ENCODE results near the gene ZFP69.

DNA sequence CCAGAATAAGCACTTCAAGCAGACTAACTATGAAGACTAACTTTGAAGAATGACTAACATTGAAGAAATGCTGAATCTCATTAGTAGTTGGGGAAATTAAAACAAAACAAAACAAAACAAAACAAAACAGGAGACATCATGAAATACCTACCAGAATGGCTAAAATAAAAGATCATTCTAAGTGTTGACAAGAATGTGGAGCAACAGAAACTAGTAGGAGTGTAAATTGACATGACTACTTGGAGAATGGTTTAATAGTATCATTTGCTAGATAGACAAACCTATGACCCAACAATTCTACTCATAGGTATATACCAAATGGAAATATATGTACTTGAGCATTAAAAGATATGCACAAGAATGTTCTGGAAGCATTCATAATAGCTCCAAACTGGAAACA is 45.7 kb upstream of the ZFP69 start:
- no peak for TF ChIP-seq POLR2A (IDR thresholded peaks at IDR 0.05)
- TF ChIP-seq, protein P1, sequence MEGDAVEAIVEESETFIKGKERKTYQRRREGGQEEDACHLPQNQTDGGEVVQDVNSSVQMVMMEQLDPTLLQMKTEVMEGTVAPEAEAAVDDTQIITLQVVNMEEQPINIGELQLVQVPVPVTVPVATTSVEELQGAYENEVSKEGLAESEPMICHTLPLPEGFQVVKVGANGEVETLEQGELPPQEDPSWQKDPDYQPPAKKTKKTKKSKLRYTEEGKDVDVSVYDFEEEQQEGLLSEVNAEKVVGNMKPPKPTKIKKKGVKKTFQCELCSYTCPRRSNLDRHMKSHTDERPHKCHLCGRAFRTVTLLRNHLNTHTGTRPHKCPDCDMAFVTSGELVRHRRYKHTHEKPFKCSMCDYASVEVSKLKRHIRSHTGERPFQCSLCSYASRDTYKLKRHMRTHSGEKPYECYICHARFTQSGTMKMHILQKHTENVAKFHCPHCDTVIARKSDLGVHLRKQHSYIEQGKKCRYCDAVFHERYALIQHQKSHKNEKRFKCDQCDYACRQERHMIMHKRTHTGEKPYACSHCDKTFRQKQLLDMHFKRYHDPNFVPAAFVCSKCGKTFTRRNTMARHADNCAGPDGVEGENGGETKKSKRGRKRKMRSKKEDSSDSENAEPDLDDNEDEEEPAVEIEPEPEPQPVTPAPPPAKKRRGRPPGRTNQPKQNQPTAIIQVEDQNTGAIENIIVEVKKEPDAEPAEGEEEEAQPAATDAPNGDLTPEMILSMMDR (IDR thresholded peaks at IDR 0.05) = no peak
- TF ChIP-seq POLR2AphosphoS5 (IDR thresholded peaks at IDR 0.05) = no peak
